Measurements from ENCODE around the gene CLSTN2. TPM values are rescaled to one million over a fixed set of nuclear protein-coding genes. Genes with fewer than 3 reads are reported as not detected.

Gene CLSTN2
- total RNA-seq, 1 experiment from 2014 or later: not detected

DNA sequence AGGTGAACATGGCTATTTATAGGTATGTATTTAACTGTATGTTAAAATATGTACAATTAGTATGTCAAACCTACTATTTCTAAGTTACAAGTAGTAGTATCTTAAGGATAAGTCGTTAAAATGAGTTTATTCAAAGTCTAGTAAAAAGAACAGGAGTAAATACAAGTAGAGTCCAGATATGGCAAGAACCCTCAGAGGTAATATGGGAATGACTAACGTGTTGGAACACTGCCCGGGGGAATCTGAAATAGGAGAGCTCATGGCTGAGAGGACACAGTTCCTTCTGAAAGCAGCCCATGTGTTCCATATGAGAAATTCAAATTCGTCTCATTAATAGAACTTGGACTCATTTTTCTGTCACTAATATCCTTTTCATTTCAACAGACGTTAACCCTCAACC is 158.8 kb downstream of the CLSTN2 start:
- no peaks in the 10 kb centered on the region for H3K9me3 ChIP-seq (ENCODE audit: low read length)
- no peaks in the 10 kb centered on the region for H3K9me2 ChIP-seq (replicated peaks; ENCODE audit: low read length)
- no peaks in the 10 kb centered on the region for H4K20me1 ChIP-seq (ENCODE audit: low read length)
- intact Hi-C loops (cut with micrococcal nuclease): no loop called here
- no peak overlapping the region for H3K9ac ChIP-seq (ENCODE audit: low read length)
- H3F3A ChIP-seq (ENCODE audit: low read length, unreplicated experiment): no peaks in the 10 kb centered on the region
- no peak overlapping the region for H3K4me2 ChIP-seq (ENCODE audit: low read length)
- ChIA-PET POLR2A (ENCODE audit: unreplicated experiment) (no interaction called here), CTCF (no interaction called here)
- peaks cover 5% of the 10 kb centered on the region; the same call in 1 of the 2 replicates for H3K27me3 ChIP-seq (ENCODE audit: low read length)
- H3K4me1 ChIP-seq (ENCODE audit: insufficient read depth, low read length): no peaks in the 10 kb centered on the region
- no peaks in the 10 kb centered on the region for H3K36me3 ChIP-seq (ENCODE audit: low read depth, low read length)
- BruUV-seq (replicated peaks): no TSS peak
- no peak for ATAC-seq
- H3K4me3 ChIP-seq (ENCODE audit: low read length): no peak overlapping the region
- TF ChIP-seq EZH2 (IDR thresholded peaks at IDR 0.05; ENCODE audit: low read length, unreplicated experiment) (no peak), EZH2phosphoT487 (IDR thresholded peaks at IDR 0.05; ENCODE audit: borderline replicate concordance, low read length) (no peak)
- H2AFZ ChIP-seq (ENCODE audit: low read length): no peak overlapping the region
- DNase-seq: peak; percentile 59
- no peaks in the 10 kb centered on the region for H3K79me2 ChIP-seq (ENCODE audit: low read length)
- no peak overlapping the region for H3K27ac ChIP-seq (ENCODE audit: low read length)

GRCh38 chr3:140094487-140094886 is 159.5 kb downstream of the CLSTN2 start:
- BruUV-seq (replicated peaks): no TSS peak
- ATAC-seq: no peak
- Histone ChIP-seq H3K9me3 (ENCODE audit: low read length) (no peaks in the 10 kb centered on the region), H4K20me1 (ENCODE audit: low read length) (no peaks in the 10 kb centered on the region), H3K4me2 (ENCODE audit: low read length) (no peak overlapping the region), H3K9ac (ENCODE audit: low read length) (no peak overlapping the region), H3F3A (ENCODE audit: low read length, unreplicated experiment) (no peaks in the 10 kb centered on the region), H3K4me3 (ENCODE audit: low read length) (no peak overlapping the region), H3K9me2 (replicated peaks; ENCODE audit: low read length) (no peaks in the 10 kb centered on the region), H2AFZ (ENCODE audit: low read length) (no peak overlapping the region), H3K27ac (ENCODE audit: low read length) (no peak overlapping the region), H3K4me1 (ENCODE audit: insufficient read depth, low read length) (no peaks in the 10 kb centered on the region), H3K36me3 (ENCODE audit: low read depth, low read length) (no peaks in the 10 kb centered on the region), H3K27me3 (ENCODE audit: low read length) (peaks cover 5% of the 10 kb centered on the region; the same call in 1 of the 2 replicates), H3K79me2 (ENCODE audit: low read length) (no peaks in the 10 kb centered on the region)
- no peak for DNase-seq
- intact Hi-C loops (cut with micrococcal nuclease): no loop called here
- ChIA-PET CTCF (no interaction called here), POLR2A (ENCODE audit: unreplicated experiment) (no interaction called here)
- TF ChIP-seq EZH2phosphoT487 (IDR thresholded peaks at IDR 0.05; ENCODE audit: borderline replicate concordance, low read length) (no peak), EZH2 (IDR thresholded peaks at IDR 0.05; ENCODE audit: low read length, unreplicated experiment) (no peak)
- TF ChIP-seq, protein P1, sequence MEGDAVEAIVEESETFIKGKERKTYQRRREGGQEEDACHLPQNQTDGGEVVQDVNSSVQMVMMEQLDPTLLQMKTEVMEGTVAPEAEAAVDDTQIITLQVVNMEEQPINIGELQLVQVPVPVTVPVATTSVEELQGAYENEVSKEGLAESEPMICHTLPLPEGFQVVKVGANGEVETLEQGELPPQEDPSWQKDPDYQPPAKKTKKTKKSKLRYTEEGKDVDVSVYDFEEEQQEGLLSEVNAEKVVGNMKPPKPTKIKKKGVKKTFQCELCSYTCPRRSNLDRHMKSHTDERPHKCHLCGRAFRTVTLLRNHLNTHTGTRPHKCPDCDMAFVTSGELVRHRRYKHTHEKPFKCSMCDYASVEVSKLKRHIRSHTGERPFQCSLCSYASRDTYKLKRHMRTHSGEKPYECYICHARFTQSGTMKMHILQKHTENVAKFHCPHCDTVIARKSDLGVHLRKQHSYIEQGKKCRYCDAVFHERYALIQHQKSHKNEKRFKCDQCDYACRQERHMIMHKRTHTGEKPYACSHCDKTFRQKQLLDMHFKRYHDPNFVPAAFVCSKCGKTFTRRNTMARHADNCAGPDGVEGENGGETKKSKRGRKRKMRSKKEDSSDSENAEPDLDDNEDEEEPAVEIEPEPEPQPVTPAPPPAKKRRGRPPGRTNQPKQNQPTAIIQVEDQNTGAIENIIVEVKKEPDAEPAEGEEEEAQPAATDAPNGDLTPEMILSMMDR (conservative IDR thresholded peaks at IDR 0.05; ENCODE audit: low read depth, low read length): no peak

- no peak overlapping the region for H3K27ac ChIP-seq (ENCODE audit: low read length)
- POLR2A ChIA-PET (ENCODE audit: unreplicated experiment): no interaction called here
- no peak overlapping the region for H3K4me3 ChIP-seq (ENCODE audit: low read length)
- intact Hi-C loops (cut with micrococcal nuclease): no loop called here
- no peaks in the 10 kb centered on the region for H4K20me1 ChIP-seq (ENCODE audit: low read length)
- H3K79me2 ChIP-seq (ENCODE audit: low read length): no peaks in the 10 kb centered on the region
- H3K4me1 ChIP-seq (ENCODE audit: insufficient read depth, low read length): no peaks in the 10 kb centered on the region
- H3F3A ChIP-seq (ENCODE audit: low read length, unreplicated experiment): no peaks in the 10 kb centered on the region
- H3K9ac ChIP-seq (ENCODE audit: low read length): no peak overlapping the region
- H2AFZ ChIP-seq (ENCODE audit: low read length): no peak overlapping the region
- CTCF ChIA-PET: no interaction called here
- no TSS peak for BruUV-seq (replicated peaks)
- no peaks in the 10 kb centered on the region for H3K9me2 ChIP-seq (replicated peaks; ENCODE audit: low read length)
- DNase-seq (no peak), ATAC-seq (no peak)
- no peaks in the 10 kb centered on the region for H3K36me3 ChIP-seq (ENCODE audit: low read depth, low read length)
- no peak overlapping the region for H3K4me2 ChIP-seq (ENCODE audit: low read length)
- TF ChIP-seq EZH2 (IDR thresholded peaks at IDR 0.05; ENCODE audit: low read length, unreplicated experiment) (no peak), EZH2phosphoT487 (IDR thresholded peaks at IDR 0.05; ENCODE audit: borderline replicate concordance, low read length) (no peak)
- TF ChIP-seq, protein P1 (conservative IDR thresholded peaks at IDR 0.05; ENCODE audit: low read depth, low read length): no peak
- peaks cover 5% of the 10 kb centered on the region; the same call in 1 of the 2 replicates for H3K27me3 ChIP-seq (ENCODE audit: low read length)
- H3K9me3 ChIP-seq (ENCODE audit: low read length): no peaks in the 10 kb centered on the region
Measured at GRCh38 chr3:140096037-140096436, 161.1 kb downstream of the CLSTN2 start.

All from PC-3 (cell line).